Measurements from ENCODE around the gene GAPDH. TPM values are rescaled to one million over a fixed set of nuclear protein-coding genes. Genes with fewer than 3 reads are reported as not detected.
"Not testable (repeated sequence)": the region's sequence is repeated elsewhere in the genome, so short reads cannot be mapped to it uniquely, and the experiment has no call there.

GAPDH gene
- polyA plus RNA-seq, 3 donors: 2,879 to 3,427 (median 3,223) TPM

DNA sequence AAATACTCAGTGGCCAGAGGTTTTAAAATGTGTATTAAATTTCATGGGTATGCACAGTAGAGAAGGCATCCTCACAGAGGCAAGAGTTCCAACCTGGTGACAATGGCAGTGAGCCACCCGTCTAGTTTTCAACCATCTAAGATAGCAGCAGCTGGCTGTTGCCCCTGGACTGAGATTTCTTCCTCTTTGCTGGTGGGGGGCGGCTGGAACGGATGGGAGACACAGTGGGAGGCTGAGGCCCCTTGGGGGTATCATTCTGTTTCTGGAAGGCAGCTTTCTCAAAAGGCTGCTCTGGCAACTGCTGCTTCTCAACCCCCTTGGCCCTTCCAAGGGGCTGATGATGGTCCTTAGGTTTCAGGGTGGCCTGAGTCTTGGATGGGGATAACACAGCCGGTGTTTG lies 22.5 kb downstream of the GAPDH start:
- peak overlapping the region in 1 of 3 experiments; percentile 97 for H3K4me3 ChIP-seq (replicated peaks in 1 of 3; ENCODE audit: low read depth in 2 of 3, low read length in 3 of 3)
- no peaks in the 10 kb centered on the region for H3K27me3 ChIP-seq (ENCODE audit: control insufficient read depth in 2 of 2, insufficient read depth in 2 of 2, low read length in 2 of 2)
- H3K9ac ChIP-seq (ENCODE audit: insufficient read depth, low read length, poor library complexity, severe bottlenecking): no peak overlapping the region
- Mint-ChIP-seq H3K4me3 (peak overlapping the region in 1 of 2 donors; percentile 88), H3K27ac (peak overlapping the region in 6 of 7 donors; percentile 31 to 90 (median 82)), H3K27me3 (ENCODE audit: low read depth in 3 of 3) (no peaks in the 10 kb centered on the region), H3K36me3 (peaks cover 39 to 59% of the 10 kb centered on the region in 2 donors), H3K4me1 (peaks cover 47% of the 10 kb centered on the region), H3K9me3 (peaks cover 0 to 2% (median 0%) of the 10 kb centered on the region in 7 donors)
- H4K20me1 ChIP-seq (ENCODE audit: insufficient read depth, low read length): peaks cover 38% of the 10 kb centered on the region
- TF ChIP-seq, protein P1, sequence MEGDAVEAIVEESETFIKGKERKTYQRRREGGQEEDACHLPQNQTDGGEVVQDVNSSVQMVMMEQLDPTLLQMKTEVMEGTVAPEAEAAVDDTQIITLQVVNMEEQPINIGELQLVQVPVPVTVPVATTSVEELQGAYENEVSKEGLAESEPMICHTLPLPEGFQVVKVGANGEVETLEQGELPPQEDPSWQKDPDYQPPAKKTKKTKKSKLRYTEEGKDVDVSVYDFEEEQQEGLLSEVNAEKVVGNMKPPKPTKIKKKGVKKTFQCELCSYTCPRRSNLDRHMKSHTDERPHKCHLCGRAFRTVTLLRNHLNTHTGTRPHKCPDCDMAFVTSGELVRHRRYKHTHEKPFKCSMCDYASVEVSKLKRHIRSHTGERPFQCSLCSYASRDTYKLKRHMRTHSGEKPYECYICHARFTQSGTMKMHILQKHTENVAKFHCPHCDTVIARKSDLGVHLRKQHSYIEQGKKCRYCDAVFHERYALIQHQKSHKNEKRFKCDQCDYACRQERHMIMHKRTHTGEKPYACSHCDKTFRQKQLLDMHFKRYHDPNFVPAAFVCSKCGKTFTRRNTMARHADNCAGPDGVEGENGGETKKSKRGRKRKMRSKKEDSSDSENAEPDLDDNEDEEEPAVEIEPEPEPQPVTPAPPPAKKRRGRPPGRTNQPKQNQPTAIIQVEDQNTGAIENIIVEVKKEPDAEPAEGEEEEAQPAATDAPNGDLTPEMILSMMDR (IDR thresholded peaks at IDR 0.05): no peak
- H2AFZ ChIP-seq (ENCODE audit: insufficient read depth, low read depth, low read length, poor library complexity, severe bottlenecking): no peak overlapping the region
- intact Hi-C loops (cut with micrococcal nuclease): loop anchor here in 1 of 2 donors (5.0 kb wide), 1 partner anchor 95 kb away; no protein-coding TSS in a partner anchor
- no peak overlapping the region for H3K4me2 ChIP-seq (replicated peaks; ENCODE audit: extremely low read depth, low read length, poor library complexity, severe bottlenecking)
- peak overlapping the region in 1 of 2 donors; percentile 13 for H3K27ac ChIP-seq (ENCODE audit: low read depth in 1 of 2, low read length in 2 of 2)
- H3K9me3 ChIP-seq (replicated peaks in 1 of 2; ENCODE audit: control insufficient read depth in 1 of 2, insufficient read depth in 1 of 2, low read length in 2 of 2): no peaks in the 10 kb centered on the region
- H3K4me1 ChIP-seq (ENCODE audit: control insufficient read depth in 1 of 2, insufficient read depth in 2 of 2, low read length in 2 of 2): peaks cover 39 to 53% of the 10 kb centered on the region in 2 donors
- H3K36me3 ChIP-seq (replicated peaks in 1 of 2; ENCODE audit: control insufficient read depth in 1 of 2, insufficient read depth in 2 of 2, low read length in 2 of 2): peaks cover 35 to 55% of the 10 kb centered on the region in 2 donors
- H3K79me2 ChIP-seq (ENCODE audit: insufficient read depth, low read length): peaks cover 56% of the 10 kb centered on the region
- DNase-seq: no peak
- WGBS (ENCODE audit: insufficient coverage): 94% methylated on average over 3 of the region's 4 CpGs

DNA sequence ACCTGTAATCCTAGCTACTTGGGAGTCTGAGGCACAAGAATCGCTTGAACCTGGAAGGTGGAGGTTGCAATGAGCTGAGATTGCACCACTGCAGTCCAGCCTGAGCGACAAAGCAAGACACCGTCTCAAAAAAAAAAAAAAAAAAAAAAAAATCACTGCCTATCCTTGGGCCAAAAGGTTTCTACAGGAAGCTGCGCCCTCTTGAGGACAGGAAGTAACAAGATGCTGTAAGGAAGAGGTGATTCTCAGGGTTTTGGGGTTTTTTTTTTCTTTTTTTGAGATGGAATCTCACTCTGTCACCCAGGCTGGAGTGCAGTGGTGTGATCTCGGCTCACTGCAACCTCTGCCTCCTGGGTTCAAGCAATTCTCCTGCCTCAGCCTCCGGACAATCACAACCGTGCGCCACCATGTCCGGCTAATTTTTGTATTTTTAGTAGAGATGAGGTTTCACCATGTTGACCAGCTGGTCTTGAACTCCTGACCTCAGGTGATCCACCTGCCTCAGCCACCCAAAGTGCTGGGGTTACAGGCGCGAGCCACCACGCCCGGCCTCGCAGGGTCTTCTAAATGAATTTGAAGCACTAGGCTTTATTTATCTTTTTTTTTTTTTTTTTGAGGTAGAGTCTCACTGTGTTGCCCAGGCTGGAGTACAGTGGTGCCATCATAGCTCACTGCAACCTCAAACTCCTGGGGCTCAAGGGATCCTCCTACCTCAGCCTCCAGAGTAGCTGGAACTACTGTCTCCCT lies 23.9 kb downstream of the GAPDH start:
- not testable (repeated sequence) for H3K9ac ChIP-seq (ENCODE audit: insufficient read depth, low read length, poor library complexity, severe bottlenecking); H3K27me3 ChIP-seq (ENCODE audit: control insufficient read depth in 2 of 2, insufficient read depth in 2 of 2, low read length in 2 of 2); H3K27me3 Mint-ChIP-seq (ENCODE audit: low read depth in 3 of 3); H3K4me2 ChIP-seq (replicated peaks; ENCODE audit: extremely low read depth, low read length, poor library complexity, severe bottlenecking); H3K4me3 ChIP-seq (replicated peaks in 1 of 3; ENCODE audit: low read depth in 2 of 3, low read length in 3 of 3); H2AFZ ChIP-seq (ENCODE audit: insufficient read depth, low read depth, low read length, poor library complexity, severe bottlenecking); H3K9me3 Mint-ChIP-seq; H3K4me3 Mint-ChIP-seq; H3K9me3 ChIP-seq (replicated peaks in 1 of 2; ENCODE audit: control insufficient read depth in 1 of 2, insufficient read depth in 1 of 2, low read length in 2 of 2)
- Histone ChIP-seq H3K4me1 (ENCODE audit: control insufficient read depth in 1 of 2, insufficient read depth in 2 of 2, low read length in 2 of 2) (peaks cover 26 to 40% of the 10 kb centered on the region in 2 donors), H4K20me1 (ENCODE audit: insufficient read depth, low read length) (peaks cover 36% of the 10 kb centered on the region), H3K36me3 (replicated peaks in 1 of 2; ENCODE audit: control insufficient read depth in 1 of 2, insufficient read depth in 2 of 2, low read length in 2 of 2) (peaks cover 48 to 57% of the 10 kb centered on the region in 2 donors), H3K79me2 (ENCODE audit: insufficient read depth, low read length) (peaks cover 54% of the 10 kb centered on the region), H3K27ac (ENCODE audit: low read depth in 1 of 2, low read length in 2 of 2) (peak overlapping the region in 1 of 2 donors; percentile 14)
- Mint-ChIP-seq H3K36me3 (peaks cover 49 to 62% of the 10 kb centered on the region in 2 donors), H3K27ac (peak overlapping the region in 5 of 7 donors; percentile 33 to 81 (median 62)), H3K4me1 (peaks cover 34% of the 10 kb centered on the region)
- peak; percentile 53 to 75 (median 70) for DNase-seq
- TF ChIP-seq, protein P1 (IDR thresholded peaks at IDR 0.05): peak; percentile 70
- WGBS (ENCODE audit: insufficient coverage): 60% methylated on average over 1 of the region's 14 CpGs
- intact Hi-C loops (cut with micrococcal nuclease): loop anchor here in 1 of 2 donors (5.0 kb wide), 1 partner anchor 96 kb away; no protein-coding TSS in a partner anchor

Data from CD14-positive monocyte (primary cell).